Endothelial cell of umbilical vein (primary cell): ENCODE measurements around the gene TMOD2. TPM values are rescaled to one million over a fixed set of nuclear protein-coding genes. Genes with fewer than 3 reads are reported as not detected.

Experiments
- BruUV-seq: library from RNA; stranded (reverse); fragments of 400-500 nt; replicated peaks from 2 replicates; lab custom pipeline; 2021; lab: Mats Ljungman, UMichigan
- CTCF ChIA-PET: fragments of 300-600, 350-600 bp; sonication (Branson Sonifier 250); formaldehyde crosslinking; loops from one replicate; lab custom pipeline; 2021; ENCODE audit warnings: antibody characterized with exemption, inconsistent platforms; lab: Charles Lee
- POLR2A ChIA-PET: fragments of 300-600, 350-600 bp; sonication (Branson Sonifier 250); formaldehyde crosslinking; loops from one replicate; lab custom pipeline; 2021; ENCODE audit warnings: antibody characterized with exemption, inconsistent platforms; lab: Charles Lee
- DNase-seq: peaks from one replicate; pipeline ENCODE4 v3.0.0-alpha.2; 2011; ENCODE audit warnings: low read depth, low spot score
- FAIRE-seq: peaks from 2 replicates; lab custom pipeline; 2011; peaks lifted over from hg19 to GRCh38; lab: Jason Lieb, UNC
- H2AFZ ChIP-seq: 2 replicates; pipeline ENCODE4 v1.6.0; 2012; ENCODE audit warnings: low read depth, low read length, control low read depth, inconsistent platforms
- H3K27ac ChIP-seq: 2 replicates; pipeline ENCODE4 v1.5.1; 2011; ENCODE audit warnings: low read depth, mild to moderate bottlenecking, control low read depth, low read length, moderate library complexity; ENCODE audit not compliant: insufficient read depth
- H3K27me3 ChIP-seq, 2 experiments: 2 replicates each; pipeline versions ENCODE4 v1.6.0 to v1.6.1; 2011; ENCODE audit warnings: low read length in 2 of 2, mixed read lengths in 1 of 2; ENCODE audit not compliant: control insufficient read depth in 2 of 2, insufficient read depth in 2 of 2
- H3K36me3 ChIP-seq, 2 experiments: 2 replicates in 1 of 2; 3 replicates in 1 of 2; pipeline ENCODE4 v1.5.1; 2011; ENCODE audit warnings: low read length in 2 of 2, mild to moderate bottlenecking in 1 of 2, moderate library complexity in 1 of 2; ENCODE audit not compliant: control insufficient read depth in 2 of 2, insufficient read depth in 2 of 2; ENCODE audit errors: extremely low read depth in 1 of 2
- H3K4me1 ChIP-seq: 3 replicates; pipeline ENCODE4 v1.5.1; 2011; ENCODE audit warnings: mild to moderate bottlenecking, low read length; ENCODE audit not compliant: control insufficient read depth, insufficient read depth; ENCODE audit errors: extremely low read depth
- H3K4me2 ChIP-seq: 2 replicates; pipeline ENCODE4 v1.6.1; 2011; ENCODE audit warnings: low read length, control low read depth, mixed read lengths; ENCODE audit not compliant: insufficient read depth
- H3K4me3 ChIP-seq, 3 experiments: fragments of 200-600 bp in 1 of 3; sonication (generic), shearing (Covaris generic) in 1 of 3; replicated peaks in 1 of 3; 2 replicates each; pipeline ENCODE4 v1.5.1; 2011 to 2016; ENCODE audit warnings: control low read depth in 3 of 3, low read length in 3 of 3, mild to moderate bottlenecking in 2 of 3, inconsistent platforms in 1 of 3, low read depth in 1 of 3, moderate library complexity in 1 of 3; ENCODE audit not compliant: insufficient read depth in 1 of 3
- H3K79me2 ChIP-seq: 2 replicates; pipeline ENCODE4 v1.6.0; 2012; ENCODE audit warnings: low read length, inconsistent platforms; ENCODE audit not compliant: control insufficient read depth, insufficient read depth
- H3K9ac ChIP-seq: replicated peaks from 2 replicates; pipeline ENCODE3; 2011; ENCODE audit warnings: low read length, control low read depth; ENCODE audit not compliant: insufficient read depth; ENCODE audit errors: extremely low read depth
- H3K9me1 ChIP-seq: replicated peaks from 3 replicates; pipeline ENCODE4 v1.6.0; 2011; ENCODE audit warnings: mild to moderate bottlenecking, low read length; ENCODE audit not compliant: control insufficient read depth, insufficient read depth; ENCODE audit errors: extremely low read depth
- H3K9me3 ChIP-seq: replicated peaks from 2 replicates; pipeline ENCODE4 v1.5.1; 2012; ENCODE audit warnings: low read length, inconsistent platforms; ENCODE audit not compliant: control insufficient read depth, insufficient read depth
- H4K20me1 ChIP-seq: replicated peaks from 2 replicates; pipeline ENCODE3; 2011; ENCODE audit warnings: mild to moderate bottlenecking, low read length; ENCODE audit not compliant: control insufficient read depth, insufficient read depth; ENCODE audit errors: extremely low read depth
- CTCF ChIP-seq, 2 donors: IDR thresholded peaks; 1 replicate in 1 of 2; 2 replicates in 1 of 2; pipeline ENCODE4 v1.5.1; 2011; ENCODE audit warnings: low read length in 2 of 2, mild to moderate bottlenecking in 2 of 2, moderate library complexity in 2 of 2, control low read depth in 1 of 2, inconsistent platforms in 1 of 2, low read depth in 1 of 2; ENCODE audit not compliant: insufficient read depth in 1 of 2; ENCODE audit errors: extremely low read depth in 1 of 2
- EZH2 ChIP-seq: IDR thresholded peaks from 2 replicates; pipeline ENCODE4 v1.6.1; 2012; ENCODE audit warnings: borderline replicate concordance, low read depth, mild to moderate bottlenecking, moderate library complexity, low read length, inconsistent platforms; ENCODE audit not compliant: severe bottlenecking
- GATA2 ChIP-seq: IDR thresholded peaks from 2 replicates; pipeline ENCODE4 v1.7.0; 2011; ENCODE audit warnings: low read depth, mild to moderate bottlenecking, moderate library complexity, mixed read lengths, low read length; ENCODE audit not compliant: insufficient read length, insufficient read depth
- JUN ChIP-seq: IDR thresholded peaks from 2 replicates; pipeline ENCODE4 v1.6.1; 2011; ENCODE audit warnings: borderline replicate concordance, low read depth; ENCODE audit not compliant: insufficient read length, insufficient read depth
- MYC ChIP-seq: IDR thresholded peaks from one replicate; pipeline ENCODE4 v1.6.1; 2011; ENCODE audit warnings: mild to moderate bottlenecking, low read depth, low read length
- POLR2A ChIP-seq: IDR thresholded peaks from 2 replicates; pipeline ENCODE4 v1.6.1; 2012; ENCODE audit warnings: low read depth, mild to moderate bottlenecking, control low read depth, low read length
- POLR2AphosphoS5 ChIP-seq: IDR thresholded peaks from 2 replicates; pipeline ENCODE4 v1.6.1; 2012; ENCODE audit warnings: low read depth, mild to moderate bottlenecking, control low read depth, low read length, moderate library complexity; ENCODE audit not compliant: insufficient read depth
- dilution Hi-C: fragments of 300-500 bp; cut with MboI; formaldehyde crosslinking; loops from one replicate; pipeline ENCODE4 v1.15.0; 2019; ENCODE audit warnings: low sequenced_read_pairs; ENCODE audit not compliant: extremely low pct_ligation_motif_present
- intact Hi-C: fragments of 100-400 bp; cut with micrococcal nuclease; formaldehyde crosslinking; loops from one replicate; pipeline ENCODE4 v1.10.0; 2022
- polyA plus RNA-seq, 4 experiments: library from polyadenylated mRNA; depleted of rRNA in 3 of 4; stranded (reverse) in 3 of 4; unstranded in 1 of 4; fragments of >200 nt; gene quantifications; 2 replicates each; pipeline versions ENCODE4 v1.2.1 to v1.2.3, GENCODE V29; 2011 to 2012; ENCODE audit warnings: missing spikeins in 1 of 4
- total RNA-seq: library from RNA; stranded (reverse); gene quantifications from 2 replicates; pipeline ENCODE4 v1.2.3, GENCODE V29; 2021

TMOD2 gene
- total and polyA plus RNA-seq, 2 donors (not counting 3 experiments of a cell fraction or from before 2014, with no cell fraction given): 0.46 to 2.7 TPM

GRCh38 chr15:51736069-51736468, 15.3 kb upstream of the TMOD2 start:
- H4K20me1 ChIP-seq: no peaks in the 10 kb centered on the region
- dilution Hi-C loops (no loop called here), intact Hi-C loops (loop anchor here (5.0 kb wide), 1 partner anchor 41 kb away; no protein-coding TSS in a partner anchor)
- no peak overlapping the region for H3K4me3 ChIP-seq
- H3K9me1 ChIP-seq: no peaks in the 10 kb centered on the region
- no peak overlapping the region for H2AFZ ChIP-seq
- ChIA-PET POLR2A (no interaction called here), CTCF (interaction anchor here (1.1 to 3.2 kb wide), 4 partner anchors 40 to 199 kb away, joined by 3 to 34 read pairs (median 14); no protein-coding TSS in a partner anchor)
- H3K9me3 ChIP-seq: no peaks in the 10 kb centered on the region
- no peak for FAIRE-seq
- no peak overlapping the region for H3K9ac ChIP-seq
- DNase-seq: no peak
- H3K79me2 ChIP-seq: no peaks in the 10 kb centered on the region
- no peak for TF ChIP-seq POLR2A
- no peak for TF ChIP-seq POLR2AphosphoS5
- no peak for TF ChIP-seq GATA2
- TF ChIP-seq MYC: no peak
- TF ChIP-seq CTCF (IDR thresholded peaks at IDR 0.05; ENCODE audit: extremely low read depth in 1 of 2, insufficient read depth in 1 of 2, low read depth in 1 of 2, low read length in 2 of 2): no peak
- TF ChIP-seq JUN: no peak
- TF ChIP-seq EZH2: no peak
- no peak overlapping the region for H3K27ac ChIP-seq
- peaks cover 3% of the 10 kb centered on the region for H3K4me1 ChIP-seq
- peak overlapping the region; percentile 82 for H3K4me2 ChIP-seq
- no peaks in the 10 kb centered on the region for H3K36me3 ChIP-seq
- BruUV-seq: TSS peak; percentile 17
- no peaks in the 10 kb centered on the region for H3K27me3 ChIP-seq
